Cardiac muscle cell (in vitro differentiated cells and primary cell): Measurements from ENCODE around the gene PDE2A. TPM values are rescaled to one million over a fixed set of nuclear protein-coding genes. Genes with fewer than 3 reads are reported as not detected.
A peak's percentile ranks its signal among the peaks of the same experiment; 100 is the strongest.

Source experiments
- DNase-seq, 2 donors: peaks; one replicate each; pipeline versions ENCODE4 v3.0.0 to v3.0.0-alpha.2; 2010 to 2017; ENCODE audit warnings: low read depth in 1 of 2, low spot score in 1 of 2
- H3K27ac ChIP-seq: fragments of 200-600 bp; sonication (generic); 2 replicates; pipeline ENCODE4 v1.5.1; 2016
- H3K27me3 ChIP-seq: fragments of 200-600 bp; sonication (generic); 2 replicates; pipeline ENCODE4 v1.6.0; 2016; ENCODE audit warnings: control low read depth
- H3K36me3 ChIP-seq: fragments of 200-600 bp; sonication (generic); 2 replicates; pipeline ENCODE4 v1.5.1; 2016; ENCODE audit warnings: control low read depth
- H3K4me1 ChIP-seq: fragments of 200-600 bp; sonication (generic); 2 replicates; pipeline ENCODE4 v1.8.1; 2017; ENCODE audit warnings: low read depth, mild to moderate bottlenecking, mixed run types
- H3K4me3 ChIP-seq: fragments of 200-600 bp; sonication (generic); 2 replicates; pipeline ENCODE4 v1.5.1; 2016; ENCODE audit warnings: mild to moderate bottlenecking
- H3K9me3 ChIP-seq: fragments of 200-600 bp; sonication (generic); 2 replicates; pipeline ENCODE4 v1.5.1; 2017; ENCODE audit warnings: low read depth, mild to moderate bottlenecking, control low read depth
- polyA plus RNA-seq: library from polyadenylated mRNA; unstranded; fragments of >200 nt; fragmentation: Nextera tagmentation; extraction: Ambion mirVana; gene quantifications from 2 replicates; pipeline ENCODE4 v1.2.1, GENCODE V29; 2016
- total RNA-seq: library from RNA; depleted of rRNA; stranded (reverse); fragments of >200 nt; gene quantifications from 2 replicates; pipeline ENCODE4 v1.2.3, GENCODE V29; 2016
- TF ChIP-seq, protein P1 (sequence below): IDR thresholded peaks from 2 replicates; pipeline ENCODE4 v1.5.1; 2012; ENCODE audit warnings: low read depth, mild to moderate bottlenecking, low read length

PDE2A gene
- total and polyA plus RNA-seq, 2 experiments from 2014 or later = 0.92 TPM; not detected in 1

DNA sequence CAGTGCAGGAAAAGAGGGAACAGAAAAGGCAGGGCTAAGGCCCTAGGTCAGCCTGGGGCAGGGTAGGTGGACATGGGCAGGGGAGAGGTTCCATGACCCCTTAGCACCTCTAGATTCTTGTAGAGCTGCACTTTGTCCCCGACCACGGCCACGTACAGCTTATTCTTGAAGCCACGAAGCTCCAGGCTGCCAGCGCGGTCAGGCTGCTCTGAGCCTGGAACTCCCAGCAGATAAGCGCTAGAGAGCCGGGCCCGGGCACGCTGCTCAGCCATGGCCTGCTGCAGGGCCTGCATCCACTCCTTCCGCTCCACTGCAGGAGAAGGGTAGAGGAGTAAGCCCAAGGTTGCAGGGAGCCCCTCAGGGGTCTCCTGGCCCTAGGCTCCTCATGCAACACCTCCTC lies 36.1 kb upstream of the PDE2A start:
- no peak overlapping the region for H3K27ac ChIP-seq
- peaks cover 24% of the 10 kb centered on the region for H3K4me1 ChIP-seq
- H3K4me3 ChIP-seq = no peak overlapping the region
- no peaks in the 10 kb centered on the region for H3K9me3 ChIP-seq
- peaks cover 3% of the 10 kb centered on the region for H3K36me3 ChIP-seq
- TF ChIP-seq, protein P1, sequence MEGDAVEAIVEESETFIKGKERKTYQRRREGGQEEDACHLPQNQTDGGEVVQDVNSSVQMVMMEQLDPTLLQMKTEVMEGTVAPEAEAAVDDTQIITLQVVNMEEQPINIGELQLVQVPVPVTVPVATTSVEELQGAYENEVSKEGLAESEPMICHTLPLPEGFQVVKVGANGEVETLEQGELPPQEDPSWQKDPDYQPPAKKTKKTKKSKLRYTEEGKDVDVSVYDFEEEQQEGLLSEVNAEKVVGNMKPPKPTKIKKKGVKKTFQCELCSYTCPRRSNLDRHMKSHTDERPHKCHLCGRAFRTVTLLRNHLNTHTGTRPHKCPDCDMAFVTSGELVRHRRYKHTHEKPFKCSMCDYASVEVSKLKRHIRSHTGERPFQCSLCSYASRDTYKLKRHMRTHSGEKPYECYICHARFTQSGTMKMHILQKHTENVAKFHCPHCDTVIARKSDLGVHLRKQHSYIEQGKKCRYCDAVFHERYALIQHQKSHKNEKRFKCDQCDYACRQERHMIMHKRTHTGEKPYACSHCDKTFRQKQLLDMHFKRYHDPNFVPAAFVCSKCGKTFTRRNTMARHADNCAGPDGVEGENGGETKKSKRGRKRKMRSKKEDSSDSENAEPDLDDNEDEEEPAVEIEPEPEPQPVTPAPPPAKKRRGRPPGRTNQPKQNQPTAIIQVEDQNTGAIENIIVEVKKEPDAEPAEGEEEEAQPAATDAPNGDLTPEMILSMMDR = no peak
- no peak for DNase-seq
- no peaks in the 10 kb centered on the region for H3K27me3 ChIP-seq

DNA sequence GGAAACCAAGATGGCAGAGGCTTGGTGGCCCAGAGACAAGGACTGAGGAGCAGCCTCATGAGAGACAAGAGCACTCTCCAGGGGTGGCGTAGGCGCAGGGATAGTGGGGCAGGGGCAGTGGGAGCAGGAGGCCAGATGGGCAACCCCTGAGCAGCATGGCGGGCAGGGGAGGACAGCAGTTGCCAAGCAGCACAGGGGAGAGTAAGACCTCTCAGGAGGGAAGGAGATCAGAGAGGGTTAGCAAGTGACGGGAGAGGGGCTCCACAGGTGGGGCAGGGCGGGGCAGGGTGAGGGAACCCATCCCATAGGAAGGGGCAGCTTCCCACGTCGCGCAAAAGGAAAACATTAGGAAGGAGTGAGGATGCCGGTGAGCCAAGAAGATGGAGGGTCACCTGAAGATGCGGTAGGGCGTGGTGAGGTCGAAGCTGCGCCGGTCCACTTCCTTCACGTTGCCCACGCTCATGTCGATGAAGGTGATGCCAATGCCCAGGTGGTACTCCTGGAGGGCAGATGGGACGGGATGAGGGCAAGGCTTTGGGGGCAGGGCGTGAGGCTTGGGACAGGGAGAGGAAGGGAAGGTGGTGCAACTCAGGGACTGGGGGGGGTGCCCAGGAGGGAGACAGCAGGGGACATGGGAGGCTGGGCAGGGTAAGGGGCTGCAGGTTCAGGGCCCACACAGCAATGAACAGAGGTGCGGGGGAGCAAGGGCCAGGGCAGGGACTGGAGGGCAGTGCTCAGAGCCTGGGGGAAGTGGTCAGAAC lies 35.4 kb upstream of the PDE2A start:
- peaks cover 7% of the 10 kb centered on the region for H3K36me3 ChIP-seq
- no peak for DNase-seq
- TF ChIP-seq, protein P1 = no peak
- no peaks in the 10 kb centered on the region for H3K9me3 ChIP-seq
- peaks cover 24% of the 10 kb centered on the region for H3K4me1 ChIP-seq
- no peaks in the 10 kb centered on the region for H3K27me3 ChIP-seq
- H3K27ac ChIP-seq = no peak overlapping the region
- H3K4me3 ChIP-seq = no peak overlapping the region

DNA sequence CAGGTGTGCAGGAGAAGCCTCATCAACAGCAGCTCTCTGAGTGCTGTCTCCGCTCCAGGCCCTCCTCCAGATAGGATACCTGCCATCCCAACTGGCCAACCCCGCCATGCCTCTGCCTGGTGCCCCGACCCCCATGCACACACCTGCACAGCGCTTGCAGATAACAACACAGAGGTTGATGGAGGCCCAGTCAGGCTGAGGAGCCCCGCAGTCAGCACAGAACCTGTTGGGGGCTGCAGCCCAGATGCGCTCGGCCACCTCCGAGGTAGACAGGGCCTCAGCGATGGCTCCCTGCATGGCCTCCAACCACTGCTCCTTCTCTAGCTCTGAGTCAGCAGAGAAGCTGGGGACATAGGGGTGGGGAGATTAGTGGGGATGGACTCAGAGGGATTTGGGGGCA lies 32.8 kb upstream of the PDE2A start:
- H3K4me1 ChIP-seq = peaks cover 17% of the 10 kb centered on the region
- no peak for DNase-seq
- TF ChIP-seq, protein P1 = no peak
- no peaks in the 10 kb centered on the region for H3K9me3 ChIP-seq
- H3K4me3 ChIP-seq = no peak overlapping the region
- H3K27ac ChIP-seq = peak overlapping the region; percentile 41
- peaks cover 7% of the 10 kb centered on the region for H3K36me3 ChIP-seq
- no peaks in the 10 kb centered on the region for H3K27me3 ChIP-seq

DNA sequence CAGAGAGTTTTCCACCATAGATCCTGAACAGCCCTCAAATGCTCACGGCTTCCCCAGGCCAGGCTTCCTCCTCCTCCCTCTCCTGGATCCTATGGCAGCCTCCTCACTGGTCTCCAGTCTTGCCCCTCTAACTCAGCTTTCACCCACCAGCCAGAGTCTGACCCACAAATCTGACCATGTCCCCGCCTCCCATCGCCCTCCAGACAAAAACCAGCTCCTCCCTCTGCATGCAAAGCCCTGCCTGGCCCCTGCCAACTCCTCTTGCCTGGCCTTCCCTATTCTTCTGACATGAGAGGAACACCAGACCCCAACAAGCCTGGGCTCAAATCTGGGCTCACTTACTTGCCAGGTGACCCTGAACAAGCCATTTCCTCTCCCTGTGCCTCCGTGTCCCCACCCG lies 32.4 kb upstream of the PDE2A start:
- Histone ChIP-seq H3K4me3 (no peak overlapping the region), H3K4me1 (peaks cover 13% of the 10 kb centered on the region), H3K36me3 (peaks cover 7% of the 10 kb centered on the region), H3K9me3 (no peaks in the 10 kb centered on the region), H3K27ac (peak overlapping the region; percentile 41), H3K27me3 (no peaks in the 10 kb centered on the region)
- no peak for DNase-seq
- TF ChIP-seq, protein P1 = no peak

DNA sequence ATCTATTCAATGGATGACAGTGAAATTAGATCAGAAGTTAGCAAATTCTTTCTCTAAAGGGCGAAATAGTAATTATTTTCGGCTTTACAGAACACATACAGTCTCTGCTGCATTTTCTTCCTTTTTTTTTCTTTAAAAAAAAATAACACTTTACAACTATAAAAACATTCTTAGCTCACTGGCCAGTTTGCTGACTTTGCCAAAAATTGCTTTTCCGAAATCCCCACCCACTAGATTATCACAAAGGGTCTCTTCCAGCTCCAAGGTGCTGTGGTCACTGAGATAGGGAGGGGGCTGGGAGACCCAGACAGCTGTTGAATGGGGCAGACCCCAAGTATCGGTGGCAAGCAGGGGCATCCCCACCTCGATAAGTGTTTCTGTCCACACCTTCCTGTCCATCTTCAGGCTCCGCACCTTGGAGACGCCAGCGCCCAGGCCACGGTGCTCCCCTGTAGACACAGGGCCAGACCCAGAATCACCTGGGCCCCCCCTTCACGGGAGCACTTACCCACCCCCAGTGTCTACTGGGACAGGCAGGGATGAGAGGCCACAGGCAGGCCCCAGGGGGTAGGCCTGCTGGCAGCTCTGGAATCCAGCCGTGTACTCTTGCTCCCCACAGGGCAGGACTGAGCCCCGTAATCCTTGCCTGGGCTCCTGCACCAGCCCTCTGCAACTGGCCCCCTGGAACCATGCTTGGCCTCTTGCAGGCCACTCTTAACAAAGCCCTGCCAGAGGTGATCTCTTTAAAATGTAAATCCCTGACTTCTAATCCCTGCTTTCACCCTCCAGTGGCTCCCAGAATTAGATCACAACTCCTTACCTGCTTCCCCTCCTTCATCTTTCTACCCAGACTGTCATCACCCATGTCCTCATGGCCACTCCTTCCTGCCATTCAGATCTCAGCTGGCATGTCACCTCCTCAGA lies 31.5 kb upstream of the PDE2A start:
- TF ChIP-seq, protein P1 = no peak
- no peak for DNase-seq

More for the DNA sequence above, 31.5 kb upstream of the PDE2A start:
- H3K27me3 ChIP-seq = no peaks in the 10 kb centered on the region
- peaks cover 7% of the 10 kb centered on the region for H3K36me3 ChIP-seq
- H3K4me3 ChIP-seq = no peak overlapping the region
- H3K4me1 ChIP-seq = peaks cover 13% of the 10 kb centered on the region
- H3K9me3 ChIP-seq = no peaks in the 10 kb centered on the region
- H3K27ac ChIP-seq = peak overlapping the region; percentile 41
